Stimulated activated CD8-positive, alpha-beta memory T cell treated with anti-CD3 and anti-CD28 coated beads, Interleukin-7, amount 100 ng/mL, for 24 hours (primary cell): ENCODE data around the gene GLIPR1L2.
"Not testable (repeated sequence)": the region's sequence is repeated elsewhere in the genome, so short reads cannot be mapped to it uniquely, and the experiment has no call there.

ENCODE experiments used
- DNase-seq: peaks from one replicate; pipeline ENCODE4 v3.0.0-alpha.2; 2020; ENCODE audit warnings: low read depth

The GLIPR1L2 gene

GRCh38 chr12:75437564-75437963 is 46.7 kb downstream of the GLIPR1L2 start:
- no peak for DNase-seq

GRCh38 chr12:75438059-75438754 is 47.3 kb downstream of the GLIPR1L2 start:
- no peak for DNase-seq

DNA sequence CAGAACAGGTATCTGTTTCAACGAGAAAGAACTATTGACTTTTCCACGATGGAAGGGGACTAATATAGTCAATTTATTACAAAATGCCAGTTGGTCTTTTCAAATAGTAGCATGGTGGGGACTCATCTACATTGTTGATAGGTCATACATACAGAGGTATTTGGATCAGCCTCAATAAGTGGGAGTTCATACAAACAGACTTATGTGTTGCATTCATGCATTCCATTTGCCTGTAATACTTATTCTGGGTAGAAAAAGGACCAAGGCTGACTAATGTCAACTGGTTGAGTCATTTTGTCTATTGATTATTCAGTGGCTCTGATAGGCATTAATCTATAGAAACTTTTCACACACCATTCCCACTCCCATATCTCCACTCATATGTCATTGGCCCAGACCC is 48.2 kb downstream of the GLIPR1L2 start:
- no peak for DNase-seq

GRCh38 chr12:75439930-75440329 is 49.0 kb downstream of the GLIPR1L2 start:
- no peak for DNase-seq

DNA sequence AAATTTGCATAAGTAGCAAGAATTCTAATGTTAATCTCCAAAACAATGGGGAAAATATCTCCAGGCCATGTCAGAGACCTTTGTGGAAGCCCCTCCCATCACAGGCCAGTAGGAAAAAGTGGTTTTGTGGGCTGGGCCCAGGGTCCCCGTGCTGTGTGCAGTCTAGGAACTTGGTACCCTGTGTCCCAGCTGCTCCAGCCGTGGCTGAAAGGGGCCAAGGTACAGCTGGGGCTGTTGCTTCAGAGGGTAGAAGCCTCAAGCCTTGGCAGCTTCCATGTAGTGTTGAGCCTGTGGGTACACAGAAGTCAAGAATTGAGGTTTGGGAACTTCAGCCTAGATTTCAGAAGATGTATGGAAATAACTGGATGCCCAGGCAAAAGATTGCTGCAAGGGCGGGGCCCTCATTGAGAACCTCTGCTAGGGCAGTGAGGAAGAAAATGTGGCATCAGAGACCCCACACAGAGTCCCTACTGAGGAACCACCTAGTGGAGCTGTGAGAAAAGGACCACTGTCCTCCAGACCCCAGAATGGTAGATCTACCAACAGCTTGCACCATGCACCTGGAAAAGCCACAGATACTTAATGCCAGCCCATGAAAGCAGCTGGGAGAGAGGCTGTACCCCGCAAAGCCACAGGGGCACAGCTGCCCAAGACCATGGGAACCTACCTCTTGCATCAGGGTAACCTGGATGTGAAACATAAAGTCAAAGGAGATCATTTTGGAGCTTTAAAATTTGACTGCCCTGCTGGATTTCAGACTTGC is 51.0 kb downstream of the GLIPR1L2 start:
- DNase-seq = not testable (repeated sequence)

DNA sequence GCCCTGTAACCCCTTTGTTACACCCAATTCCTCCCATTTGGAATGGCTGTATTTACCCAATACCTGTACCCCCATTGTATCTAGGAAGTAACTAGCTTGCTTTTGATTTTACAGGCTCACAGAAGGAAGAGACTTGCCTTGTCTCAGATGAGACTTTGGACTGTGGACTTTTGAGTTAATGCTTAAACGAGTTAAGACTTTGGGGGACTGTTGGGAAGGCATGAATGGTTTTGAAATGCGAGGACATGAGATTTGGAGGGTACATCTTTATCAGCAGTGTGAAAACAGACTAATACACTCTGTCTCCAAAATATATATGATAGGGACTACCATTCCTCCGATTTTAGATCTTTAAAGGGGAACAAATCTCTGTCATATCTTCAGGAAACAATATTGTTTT is 51.6 kb downstream of the GLIPR1L2 start:
- not testable (repeated sequence) for DNase-seq

DNA sequence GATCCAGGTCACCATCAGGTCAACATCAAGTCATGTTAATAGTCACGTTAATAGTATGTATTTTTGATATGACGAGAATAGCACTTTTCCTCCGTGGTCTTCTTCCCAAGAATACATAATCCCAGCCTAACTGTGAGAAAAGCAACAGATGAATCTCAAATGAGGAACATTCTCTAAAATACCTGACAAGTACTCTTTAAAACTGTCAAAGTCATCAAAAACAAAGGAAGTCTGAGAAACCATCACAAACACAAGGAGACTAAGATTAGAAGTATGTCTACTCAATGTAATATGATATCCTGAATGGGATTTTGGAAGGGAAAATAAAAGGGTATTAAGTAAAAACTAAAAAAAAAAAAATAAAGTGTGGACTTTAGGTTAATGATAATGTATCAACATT is 52.8 kb downstream of the GLIPR1L2 start:
- no peak for DNase-seq

DNA sequence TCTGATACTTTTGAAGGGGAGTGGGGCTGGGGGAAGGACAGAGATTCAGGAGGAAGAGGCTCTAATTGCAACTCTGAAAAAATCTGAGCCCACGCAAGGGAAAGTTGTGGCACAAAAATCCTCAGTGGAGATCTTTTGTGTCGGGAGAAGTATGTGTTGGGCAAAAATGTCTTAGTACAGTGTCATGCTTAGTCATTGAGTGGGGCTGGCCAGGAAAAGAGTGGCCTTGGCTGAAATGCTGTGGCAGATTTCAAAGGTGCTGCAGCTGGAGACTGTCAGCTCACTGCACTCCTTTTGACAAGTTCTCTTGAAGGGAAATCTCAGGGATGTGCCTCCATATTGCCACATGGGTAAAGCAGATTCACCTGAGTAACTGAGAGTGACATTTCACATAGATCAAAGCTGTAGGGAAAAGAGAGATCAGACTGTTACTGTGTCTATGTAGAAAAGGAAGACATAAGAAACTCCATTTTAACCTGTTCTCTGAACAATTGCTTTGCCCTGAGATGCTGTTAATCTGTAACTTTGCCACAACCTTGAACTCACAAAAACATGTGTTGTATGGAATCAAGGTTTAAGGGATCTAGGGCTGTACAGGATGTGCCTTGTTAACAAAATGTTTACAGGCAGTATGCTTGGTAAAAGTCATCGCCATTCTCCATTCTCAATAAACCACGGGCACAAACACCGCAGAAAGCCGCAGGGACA is 53.7 kb downstream of the GLIPR1L2 start:
- no peak for DNase-seq

DNA sequence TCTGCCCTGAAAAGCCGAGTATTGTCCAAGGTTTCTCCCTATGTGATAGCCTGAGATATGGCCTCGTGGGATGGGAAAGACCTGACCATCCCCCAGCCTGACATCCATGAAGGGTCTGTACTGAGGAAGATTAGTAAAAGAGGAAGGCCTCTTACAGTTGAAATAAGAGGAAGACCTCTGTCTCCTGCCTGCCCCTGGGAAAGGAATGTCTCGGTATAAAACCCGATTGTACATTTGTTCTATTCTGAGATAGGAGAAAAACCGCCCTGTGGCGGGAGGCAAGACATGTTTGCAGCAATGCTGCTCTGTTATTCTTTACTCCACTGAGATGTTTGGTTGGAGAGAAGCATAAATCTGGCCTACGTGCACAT is 54.2 kb downstream of the GLIPR1L2 start:
- not testable (repeated sequence) for DNase-seq

DNA sequence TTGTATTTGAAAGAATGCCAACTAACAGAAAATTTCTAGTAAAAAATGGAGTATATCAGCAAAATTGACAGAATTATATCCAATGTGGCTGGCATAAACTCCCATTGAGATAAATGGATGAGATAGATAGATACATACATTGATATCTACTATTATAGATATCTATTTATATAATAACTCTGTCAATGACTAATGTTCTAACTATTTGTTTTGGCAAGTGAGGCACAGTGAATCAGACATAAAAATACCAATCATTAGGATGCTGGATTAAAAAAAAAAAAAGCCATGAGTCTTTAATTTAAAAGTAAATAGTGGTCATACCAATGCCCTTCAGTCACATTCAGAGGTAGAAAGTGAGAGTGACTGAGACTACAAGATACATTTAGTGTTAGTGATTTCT is 56.0 kb downstream of the GLIPR1L2 start:
- DNase-seq = no peak

- no peak for DNase-seq
These were observed 57.0 kb downstream of the GLIPR1L2 start for GRCh38 chr12:75447691-75448393.

DNA sequence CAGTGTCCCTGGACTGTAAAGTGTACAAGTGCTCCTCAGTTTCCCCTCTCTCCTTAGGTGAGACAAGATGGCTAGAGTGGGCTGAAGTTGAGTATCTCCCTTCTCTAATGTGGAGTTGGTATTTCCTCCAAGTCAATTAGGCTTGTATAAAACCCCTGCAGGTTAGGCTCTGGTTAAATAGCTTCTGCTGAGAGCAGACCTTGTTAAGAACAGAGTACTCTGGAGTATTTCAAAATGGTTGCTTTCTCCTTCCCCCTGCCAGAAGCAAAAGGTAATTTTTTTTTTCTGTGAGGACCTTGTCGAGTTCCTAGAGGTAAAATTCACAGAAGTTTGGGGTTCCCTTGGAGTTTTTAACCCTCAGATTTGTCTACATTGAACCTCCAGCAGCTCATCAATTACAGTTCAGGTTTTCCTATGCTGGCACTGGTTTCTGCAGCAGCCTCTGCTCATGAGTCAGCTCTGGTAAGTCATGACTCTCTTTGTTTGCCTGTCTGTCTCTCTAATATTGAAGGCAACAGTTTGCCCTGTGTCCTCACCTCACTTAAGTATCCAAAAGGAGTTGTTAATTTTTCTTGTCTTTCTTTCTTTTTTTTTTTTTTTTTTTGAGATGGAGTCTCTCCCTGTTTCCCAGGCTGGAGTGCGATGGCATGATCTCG is 61.9 kb downstream of the GLIPR1L2 start:
- DNase-seq = no peak

DNA sequence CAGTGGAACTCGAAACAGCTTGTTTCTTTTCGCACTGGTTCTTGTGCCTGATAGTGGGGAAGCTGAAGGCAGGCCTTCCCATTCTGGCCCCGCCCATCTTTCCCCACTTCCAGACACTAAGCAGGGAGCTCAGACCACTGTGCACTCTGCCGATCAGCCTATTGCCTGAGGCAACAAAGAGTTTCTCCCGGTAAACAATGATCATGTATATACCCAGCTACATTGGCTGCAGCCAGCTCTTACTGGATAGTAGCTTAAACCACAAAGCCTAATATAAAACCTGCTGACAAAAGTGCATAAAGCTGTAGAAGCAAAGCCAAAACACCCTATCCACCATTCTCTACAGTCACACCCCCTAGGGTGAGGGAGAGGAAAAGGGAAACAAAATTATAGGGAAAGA is 65.0 kb downstream of the GLIPR1L2 start:
- DNase-seq = no peak

GRCh38 chr12:75457191-75457590 is 66.3 kb downstream of the GLIPR1L2 start:
- DNase-seq = no peak

DNA sequence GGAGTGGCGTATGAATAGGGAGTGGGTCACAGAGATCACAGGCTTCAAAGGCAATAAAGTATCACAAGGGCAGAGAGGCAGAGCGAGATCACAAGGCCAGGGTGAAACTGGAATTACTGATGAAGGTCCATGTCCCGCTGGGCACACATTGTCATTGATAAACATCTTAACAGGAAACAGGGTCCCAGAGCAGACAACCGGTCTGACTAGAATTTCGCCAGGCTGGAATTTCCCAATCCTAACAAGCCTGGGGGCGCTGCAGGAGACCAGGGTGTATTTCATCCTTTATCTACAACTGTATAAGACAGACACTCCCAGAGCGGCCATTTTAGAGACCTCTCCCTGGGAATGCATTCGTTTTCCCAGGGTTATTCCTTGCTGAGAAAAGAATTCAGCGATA is 67.0 kb downstream of the GLIPR1L2 start:
- DNase-seq = not testable (repeated sequence)

- DNase-seq = no peak
These were observed 68.9 kb downstream of the GLIPR1L2 start for GRCh38 chr12:75459755-75460154.

GRCh38 chr12:75460204-75460603 is 69.3 kb downstream of the GLIPR1L2 start:
- no peak for DNase-seq

DNA sequence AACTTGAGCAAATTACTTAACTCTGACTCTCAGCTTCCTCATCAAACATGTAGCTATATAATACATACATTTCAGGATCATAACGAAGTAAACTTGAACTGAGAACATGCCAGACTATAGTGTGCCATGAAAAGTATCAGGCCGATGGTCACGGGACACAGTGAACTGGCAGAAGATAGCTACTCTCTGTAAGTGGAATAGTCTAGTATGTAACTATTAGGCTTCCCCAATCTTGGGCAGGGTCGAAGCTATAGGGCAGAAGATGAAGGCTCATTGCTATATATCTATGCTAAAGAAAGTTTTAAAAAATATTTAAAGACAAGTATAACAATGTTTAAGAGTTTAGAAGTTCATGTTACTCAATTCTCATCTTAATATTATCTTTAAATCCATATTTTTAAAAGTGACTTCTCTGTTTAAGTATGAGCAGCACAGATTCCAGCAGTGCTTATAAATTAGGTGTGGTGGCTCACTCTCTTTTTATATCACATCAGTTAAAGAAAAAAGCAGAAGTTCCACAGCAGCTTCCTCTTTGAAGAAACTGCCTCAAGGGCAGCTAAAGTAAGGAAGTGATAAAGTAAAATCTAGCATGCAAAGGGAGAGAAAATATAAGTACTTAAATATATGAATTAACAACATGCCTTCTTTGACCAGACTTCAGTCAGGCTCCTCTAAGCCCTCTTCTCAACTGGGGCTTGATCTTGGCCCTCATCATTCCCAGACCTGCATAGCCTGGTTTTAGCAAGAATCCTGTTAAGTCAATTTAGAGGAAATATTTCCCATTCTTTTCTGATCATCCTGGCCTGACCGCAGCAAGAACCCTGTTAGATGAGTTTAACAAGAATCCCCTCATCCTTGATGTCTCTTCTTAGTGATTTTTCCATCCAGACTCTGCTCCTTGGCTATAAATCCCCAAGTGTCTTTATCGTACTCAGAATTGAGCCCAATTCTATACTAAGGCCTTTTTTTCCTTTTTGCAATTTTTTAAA is 81.3 kb downstream of the GLIPR1L2 start:
- DNase-seq = no peak

DNA sequence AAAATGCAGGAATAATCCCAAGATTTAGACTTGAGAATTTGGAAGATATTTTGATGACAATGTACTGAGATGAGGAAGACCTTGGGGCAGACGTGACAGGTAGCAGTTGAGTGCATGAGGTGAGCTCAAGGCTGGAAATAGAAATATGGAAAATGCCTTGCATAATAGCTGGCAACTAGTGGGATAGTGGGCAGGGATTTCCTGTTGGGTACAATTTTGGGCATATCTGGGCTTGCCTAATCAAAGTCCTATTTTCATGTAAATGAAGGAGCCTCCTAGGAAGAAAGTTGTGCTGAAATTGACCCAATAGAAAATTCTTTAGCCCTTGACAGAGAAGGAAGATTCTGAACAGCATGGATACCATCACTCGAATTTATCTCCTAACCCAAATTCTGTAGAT is 83.2 kb downstream of the GLIPR1L2 start:
- no peak for DNase-seq

- DNase-seq = peak; percentile 12
These were observed 85.2 kb downstream of the GLIPR1L2 start for GRCh38 chr12:75476071-75476470.

DNA sequence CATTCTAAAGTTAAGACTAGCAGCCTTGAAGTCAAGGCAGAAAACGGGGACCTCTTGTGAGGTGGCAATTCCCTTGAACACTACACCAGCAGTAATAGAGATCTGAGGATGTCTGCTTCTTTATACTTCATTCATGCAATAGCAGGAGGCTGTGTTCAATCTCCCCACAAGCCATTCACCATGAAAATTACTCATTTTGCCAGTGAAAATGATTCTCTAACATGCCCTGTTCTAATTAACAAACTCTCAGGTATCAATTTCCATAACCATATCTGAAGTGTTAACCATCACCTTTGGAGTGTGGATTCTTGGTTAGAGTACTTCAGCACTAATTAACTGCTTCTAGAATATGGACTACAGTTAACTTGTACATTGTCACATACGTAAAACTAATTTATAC is 86.2 kb downstream of the GLIPR1L2 start:
- no peak for DNase-seq
